ENCODE measurements around the gene PPP1R1B.

Gene PPP1R1B

GRCh38 chr17:39655105-39655504 is 28.4 kb downstream of the PPP1R1B start:
- ChIA-PET CTCF (interaction anchor here (0.8 to 28.8 kb wide), 10 partner anchors 8 to 107 kb away, joined by 3 to 822 read pairs (median 12); partner anchors contain the start of genes PGAP3, PNMT, PPP1R1B and STARD3), POLR2A (no interaction called here)
- TF ChIP-seq, protein P1, sequence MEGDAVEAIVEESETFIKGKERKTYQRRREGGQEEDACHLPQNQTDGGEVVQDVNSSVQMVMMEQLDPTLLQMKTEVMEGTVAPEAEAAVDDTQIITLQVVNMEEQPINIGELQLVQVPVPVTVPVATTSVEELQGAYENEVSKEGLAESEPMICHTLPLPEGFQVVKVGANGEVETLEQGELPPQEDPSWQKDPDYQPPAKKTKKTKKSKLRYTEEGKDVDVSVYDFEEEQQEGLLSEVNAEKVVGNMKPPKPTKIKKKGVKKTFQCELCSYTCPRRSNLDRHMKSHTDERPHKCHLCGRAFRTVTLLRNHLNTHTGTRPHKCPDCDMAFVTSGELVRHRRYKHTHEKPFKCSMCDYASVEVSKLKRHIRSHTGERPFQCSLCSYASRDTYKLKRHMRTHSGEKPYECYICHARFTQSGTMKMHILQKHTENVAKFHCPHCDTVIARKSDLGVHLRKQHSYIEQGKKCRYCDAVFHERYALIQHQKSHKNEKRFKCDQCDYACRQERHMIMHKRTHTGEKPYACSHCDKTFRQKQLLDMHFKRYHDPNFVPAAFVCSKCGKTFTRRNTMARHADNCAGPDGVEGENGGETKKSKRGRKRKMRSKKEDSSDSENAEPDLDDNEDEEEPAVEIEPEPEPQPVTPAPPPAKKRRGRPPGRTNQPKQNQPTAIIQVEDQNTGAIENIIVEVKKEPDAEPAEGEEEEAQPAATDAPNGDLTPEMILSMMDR (IDR thresholded peaks at IDR 0.05; ENCODE audit: insufficient read depth, low read length, missing control alignments) = no peak
- DNase-seq (ENCODE audit: low read depth, low spot score) = no peak
- H3K4me3 ChIP-seq (ENCODE audit: low read depth, low read length) = no peak overlapping the region

GRCh38 chr17:39658346-39658745 is 31.6 kb downstream of the PPP1R1B start:
- POLR2A ChIA-PET = no interaction called here
- CTCF ChIA-PET = interaction anchor here (1.1 to 8.5 kb wide), 2 partner anchors 11 to 23 kb away, joined by 3 to 111 read pairs; partner anchors contain the start of genes PNMT and TCAP
- no peak overlapping the region for H3K4me3 ChIP-seq (ENCODE audit: low read depth, low read length)
- TF ChIP-seq, protein P1 (IDR thresholded peaks at IDR 0.05; ENCODE audit: insufficient read depth, low read length, missing control alignments) = no peak
- no peak for DNase-seq (ENCODE audit: low read depth, low spot score)

GRCh38 chr17:39658760-39659159 is 32.0 kb downstream of the PPP1R1B start:
- POLR2A ChIA-PET = no interaction called here
- H3K4me3 ChIP-seq (ENCODE audit: low read depth, low read length) = no peak overlapping the region
- CTCF ChIA-PET = interaction anchor here (1.1 to 8.5 kb wide), 2 partner anchors 10 to 23 kb away, joined by 3 to 111 read pairs; partner anchors contain the start of genes PNMT and TCAP
- TF ChIP-seq, protein P1 (IDR thresholded peaks at IDR 0.05; ENCODE audit: insufficient read depth, low read length, missing control alignments) = no peak
- no peak for DNase-seq (ENCODE audit: low read depth, low spot score)

DNA sequence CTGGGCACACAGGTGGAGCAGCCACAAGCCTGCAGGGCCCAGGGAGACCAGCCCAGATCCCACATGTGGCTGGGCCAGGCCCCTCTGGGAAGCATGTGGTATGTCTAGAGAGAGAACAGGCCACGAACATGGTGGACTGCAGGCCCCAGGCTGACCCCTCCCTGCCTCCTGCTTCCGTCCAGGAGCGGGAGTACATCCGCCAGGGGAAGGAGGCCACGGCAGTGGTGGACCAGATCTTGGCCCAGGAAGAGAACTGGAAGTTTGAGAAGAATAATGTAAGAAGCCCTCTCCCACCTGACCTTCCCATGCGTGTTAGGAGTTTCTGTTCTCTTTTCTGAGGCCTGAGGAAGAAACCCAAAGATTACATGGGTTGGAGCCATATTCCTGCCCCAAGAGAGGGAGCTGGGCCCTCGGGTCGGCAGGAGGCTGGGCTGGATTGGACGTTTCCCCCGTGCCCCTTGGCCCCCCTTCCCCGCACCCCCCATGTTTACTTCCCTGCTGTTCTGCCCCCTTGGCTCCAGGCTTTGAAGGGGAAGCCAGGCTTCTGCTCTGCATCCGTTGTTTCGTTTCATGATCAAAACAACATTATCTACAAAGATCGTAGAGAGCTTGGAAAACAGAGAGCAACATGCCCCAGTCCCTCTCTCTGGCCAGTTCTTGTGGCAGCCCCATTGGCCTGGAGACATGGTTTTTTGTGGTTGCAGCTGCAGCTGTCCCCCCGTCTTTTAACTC is 32.7 kb downstream of the PPP1R1B start:
- POLR2A ChIA-PET = no interaction called here
- DNase-seq (ENCODE audit: low read depth, low spot score) = no peak
- CTCF ChIA-PET = interaction anchor here (0.7 to 1.4 kb wide), 4 partner anchors 9 to 39 kb away, joined by 3 to 8 read pairs (median 4); partner anchors contain the start of gene PNMT

DNA sequence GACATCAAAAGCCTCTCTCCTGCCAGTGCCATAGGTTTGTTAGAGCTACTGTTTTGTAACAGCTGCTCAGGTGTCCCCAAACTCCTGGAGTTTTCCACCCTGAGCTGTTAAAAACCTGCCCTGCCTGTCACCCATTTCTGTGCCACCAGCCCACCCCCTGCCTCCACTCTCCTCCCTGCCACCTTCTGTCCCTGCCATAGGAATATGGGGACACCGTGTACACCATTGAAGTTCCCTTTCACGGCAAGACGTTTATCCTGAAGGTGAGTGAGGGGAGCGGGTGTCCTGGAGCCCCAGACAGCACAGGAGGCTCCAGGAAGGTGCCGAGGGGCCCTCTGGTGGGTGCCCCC is 33.2 kb downstream of the PPP1R1B start:
- no peak for DNase-seq (ENCODE audit: low read depth, low spot score)
- ChIA-PET POLR2A (no interaction called here), CTCF (interaction anchor here (0.7 to 1.4 kb wide), 4 partner anchors 9 to 39 kb away, joined by 3 to 8 read pairs (median 4); partner anchors contain the start of gene PNMT)
- TF ChIP-seq, protein P1 (IDR thresholded peaks at IDR 0.05; ENCODE audit: insufficient read depth, low read length, missing control alignments) = no peak
- no peak overlapping the region for H3K4me3 ChIP-seq (ENCODE audit: low read depth, low read length)

More for the DNA sequence above, 32.7 kb downstream of the PPP1R1B start:
- H3K4me3 ChIP-seq (ENCODE audit: low read depth, low read length) = no peak overlapping the region
- TF ChIP-seq, protein P1 (IDR thresholded peaks at IDR 0.05; ENCODE audit: insufficient read depth, low read length, missing control alignments) = no peak

Measured in AG04449 (cell line).